GM12892 (cell line): ENCODE results near the gene NR3C1.
A peak's percentile ranks its signal among the peaks of the same experiment; 100 is the strongest.

Experiments
- DNase-seq: peaks from one replicate; pipeline ENCODE4 v3.0.0; 2011; ENCODE audit not compliant: insufficient read length
- FAIRE-seq: peaks from 2 replicates; lab custom pipeline; 2011; peaks lifted over from hg19 to GRCh38; lab: Jason Lieb, UNC
- POLR2A ChIP-seq: IDR thresholded peaks from 2 replicates; pipeline ENCODE4 v1.6.1; 2011; ENCODE audit warnings: low read depth, low read length, control low read depth
- POLR2AphosphoS5 ChIP-seq: IDR thresholded peaks from 2 replicates; pipeline ENCODE4 v1.6.1; 2011; ENCODE audit warnings: low read depth, low read length, control low read depth
- TAF1 ChIP-seq: IDR thresholded peaks from 2 replicates; pipeline ENCODE4 v1.6.1; 2011; ENCODE audit warnings: low read depth, mild to moderate bottlenecking, control low read depth, low read length, borderline replicate concordance

Gene NR3C1

GRCh38 chr5:143350751-143351602 lies 52.5 kb downstream of the NR3C1 start:
- DNase-seq (no peak), FAIRE-seq (peak; percentile 21)

DNA sequence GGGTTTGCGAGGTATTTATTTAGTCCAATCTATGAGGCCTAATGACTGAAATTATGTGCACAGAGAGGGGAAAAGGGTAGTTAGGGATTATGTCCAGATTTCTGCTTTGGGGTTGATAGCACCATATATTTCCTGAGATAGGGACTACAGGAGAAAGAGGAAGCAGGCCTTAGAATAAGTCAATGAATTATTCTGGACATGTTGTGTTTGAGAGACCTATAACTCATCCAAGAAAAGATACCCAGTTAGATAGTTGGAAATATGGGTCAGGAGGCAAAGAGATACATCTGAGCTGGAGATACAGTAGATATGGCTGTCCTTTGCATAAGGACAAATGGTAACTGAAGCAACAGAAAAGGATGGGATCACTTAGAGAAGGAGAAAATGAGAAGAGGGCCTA lies 53.1 kb downstream of the NR3C1 start:
- FAIRE-seq (no peak), DNase-seq (no peak)
- TF ChIP-seq POLR2A (no peak), TAF1 (no peak), POLR2AphosphoS5 (no peak)

More at GRCh38 chr5:143350751-143351602, 52.5 kb downstream of the NR3C1 start:
- TF ChIP-seq POLR2A (no peak), POLR2AphosphoS5 (no peak), TAF1 (no peak)

DNA sequence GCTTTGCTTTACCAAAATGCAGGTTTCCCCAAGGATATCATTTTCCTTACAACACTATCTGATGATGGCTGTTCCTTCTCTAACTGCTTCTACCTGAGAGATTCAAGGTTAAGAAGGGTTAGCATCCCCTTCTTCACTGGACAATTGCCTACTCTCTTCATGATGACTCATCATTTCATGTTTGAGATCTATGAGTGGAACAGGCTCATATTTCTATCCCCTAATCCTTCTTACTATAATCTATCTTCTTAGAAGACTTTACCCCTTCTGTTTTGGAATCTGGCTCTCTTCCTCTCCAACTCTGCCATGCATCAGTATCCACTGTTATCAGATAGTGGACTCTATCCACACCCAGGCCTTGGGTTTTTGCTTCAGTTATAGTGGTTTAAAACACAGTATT lies 54.3 kb downstream of the NR3C1 start:
- DNase-seq = no peak
- FAIRE-seq = no peak
- TF ChIP-seq TAF1 = no peak
- TF ChIP-seq POLR2AphosphoS5 = no peak
- no peak for TF ChIP-seq POLR2A

- no peak for DNase-seq
- TF ChIP-seq TAF1 = no peak
- TF ChIP-seq POLR2AphosphoS5 = no peak
- no peak for FAIRE-seq
Measured at GRCh38 chr5:143347698-143348344, 55.7 kb downstream of the NR3C1 start.

- FAIRE-seq (no peak), DNase-seq (no peak)
- TF ChIP-seq TAF1 = no peak
- TF ChIP-seq POLR2A = no peak
Measured at GRCh38 chr5:143347046-143347445, 56.4 kb downstream of the NR3C1 start.

DNA sequence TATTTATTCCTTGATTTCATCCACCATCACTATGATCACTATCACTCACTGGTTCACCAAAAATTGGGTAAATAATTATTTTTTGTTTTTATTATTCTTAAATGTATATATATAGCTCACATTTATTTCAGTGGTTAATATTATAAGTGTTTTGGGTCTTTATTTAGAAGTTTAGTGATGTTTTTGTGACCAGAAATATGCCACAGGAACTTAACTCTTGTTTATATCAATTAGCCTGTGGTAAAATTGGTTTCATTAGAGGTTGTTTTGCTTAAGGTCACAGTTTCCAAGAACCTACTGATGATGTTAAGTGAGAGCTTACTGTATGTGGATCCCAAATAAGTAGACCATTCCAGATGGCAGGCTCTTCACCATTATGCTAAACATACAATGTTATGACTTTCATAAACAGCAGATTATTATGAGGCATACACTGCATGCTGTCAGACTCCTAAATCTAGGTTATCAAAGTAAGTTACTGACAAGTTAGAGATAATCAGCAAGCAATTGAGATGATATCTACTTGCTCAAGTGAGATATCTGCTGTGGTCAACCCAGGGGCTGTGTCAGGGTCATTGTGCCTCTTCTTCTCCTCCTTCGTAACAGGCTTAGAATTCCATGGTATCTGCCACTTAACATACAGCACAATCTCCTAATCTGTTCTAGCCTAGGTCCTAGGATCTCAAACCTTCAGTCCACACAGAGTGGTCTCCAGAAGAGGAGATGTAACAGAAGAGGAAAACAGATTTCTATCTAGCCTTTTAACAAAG lies 57.6 kb downstream of the NR3C1 start:
- peak; percentile 30; the same call in 1 of the 2 replicates for TF ChIP-seq POLR2A
- TF ChIP-seq POLR2AphosphoS5 = no peak
- no peak for FAIRE-seq

GRCh38 chr5:143343042-143343441 lies 60.4 kb downstream of the NR3C1 start:
- FAIRE-seq (no peak), DNase-seq (no peak)
- no peak for TF ChIP-seq TAF1
- TF ChIP-seq POLR2A = no peak
- TF ChIP-seq POLR2AphosphoS5 = no peak

More for the DNA sequence above, 57.6 kb downstream of the NR3C1 start:
- DNase-seq = no peak

DNA sequence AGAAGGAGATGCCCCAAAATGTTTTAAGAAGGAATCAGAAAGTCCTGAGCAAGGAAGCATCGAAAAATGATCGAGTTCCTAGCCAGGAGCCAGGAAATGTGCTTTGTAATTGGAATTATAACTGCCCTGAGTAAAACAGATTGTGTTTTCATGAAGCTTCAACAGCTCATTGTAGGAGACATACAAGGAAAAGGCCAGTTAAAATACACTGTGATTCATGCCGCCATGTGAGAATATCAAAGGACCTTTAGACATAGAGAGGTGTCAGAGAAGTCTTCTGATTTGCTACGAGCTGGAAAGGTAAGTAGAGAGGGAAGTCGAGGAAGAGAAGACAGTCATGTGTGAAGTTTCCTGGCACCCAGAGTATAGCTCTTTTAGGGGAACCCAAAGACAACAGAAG lies 60.9 kb downstream of the NR3C1 start:
- FAIRE-seq (no peak), DNase-seq (no peak)
- TF ChIP-seq POLR2AphosphoS5 (no peak), POLR2A (no peak), TAF1 (no peak)

GRCh38 chr5:143341807-143342570 lies 61.5 kb downstream of the NR3C1 start:
- TF ChIP-seq TAF1 = no peak
- no peak for TF ChIP-seq POLR2AphosphoS5
- TF ChIP-seq POLR2A = no peak
- DNase-seq = no peak
- FAIRE-seq = no peak

GRCh38 chr5:143340891-143341685 lies 62.4 kb downstream of the NR3C1 start:
- FAIRE-seq (peak; percentile 67), DNase-seq (no peak)
- no peak for TF ChIP-seq POLR2AphosphoS5
- no peak for TF ChIP-seq TAF1
- no peak for TF ChIP-seq POLR2A

DNA sequence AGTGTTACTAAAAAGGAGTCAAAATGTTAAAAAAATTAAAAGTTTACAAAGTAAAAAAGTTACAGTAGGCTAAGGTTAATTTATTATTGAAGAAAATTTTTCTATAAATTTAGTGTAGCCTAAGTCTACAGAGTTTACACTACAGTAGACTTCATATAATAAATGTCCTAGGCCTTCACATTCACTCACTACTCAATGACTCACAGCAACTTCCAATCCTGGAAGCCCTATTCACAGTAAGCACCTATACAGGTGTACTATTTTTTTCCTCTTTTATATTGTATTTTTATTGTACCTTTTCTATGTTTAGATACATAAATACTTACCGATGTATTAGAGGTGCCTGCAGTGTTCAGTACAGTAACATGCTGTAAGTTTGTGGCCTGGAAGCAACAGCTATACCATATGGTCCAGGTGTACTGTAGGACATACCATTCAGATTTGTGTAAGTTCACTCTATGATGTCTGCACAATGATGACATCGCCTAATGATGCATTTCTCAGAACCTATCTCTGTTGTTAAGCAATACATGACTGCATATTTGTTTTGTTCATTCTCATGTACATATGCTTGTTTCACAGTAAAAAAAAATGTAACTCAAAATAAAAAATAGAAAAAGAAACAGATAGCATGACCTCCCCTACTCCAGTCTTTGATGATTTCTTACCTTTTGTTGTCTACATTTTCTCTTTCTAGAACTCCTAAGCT lies 64.7 kb downstream of the NR3C1 start:
- no peak for TF ChIP-seq TAF1
- TF ChIP-seq POLR2AphosphoS5 = no peak
- no peak for TF ChIP-seq POLR2A
- FAIRE-seq = no peak
- DNase-seq = no peak
